ENCODE data around the gene MRPL9. TPM values are rescaled to one million over a fixed set of nuclear protein-coding genes. Genes with fewer than 3 reads are reported as not detected.

Gene MRPL9
- polyA plus RNA-seq, 3 donors from 2014 or later, result 120 to 128 (median 128) TPM

Other genes with a start within 250 kb of the MRPL9 start
- gene TUFT1, start 223.2 kb downstream of the MRPL9 start, polyA plus RNA-seq, result 1 to 10 TPM in 2 of 3 donors, under 1 TPM in 1; 0.83 to 4.2 (median 1.3) TPM
- 10 to 100 TPM in 1 of 3 donors, 1 to 10 TPM in 2; 4.4 to 12.7 (median 9.0) TPM for gene SNX27, start 151.4 kb downstream of the MRPL9 start, polyA plus RNA-seq
- gene CELF3, start 46.7 kb downstream of the MRPL9 start, polyA plus RNA-seq, result not detected
- not detected for gene RIIAD1, start 42.0 kb downstream of the MRPL9 start, polyA plus RNA-seq
- 10 to 100 TPM; 12.0 to 16.1 (median 16.0) TPM for gene TDRKH, start 27.0 kb upstream of the MRPL9 start, polyA plus RNA-seq
- gene LINGO4, start 41.9 kb upstream of the MRPL9 start, polyA plus RNA-seq, result 1 to 10 TPM in 1 of 3 donors, not detected in 2; 1.3 TPM
- 1 to 10 TPM in 2 of 3 donors, under 1 TPM in 1; 0.40 to 1.6 (median 1.4) TPM for gene RORC, start 68.3 kb upstream of the MRPL9 start, polyA plus RNA-seq
- under 1 TPM; 0.22 to 0.52 (median 0.32) TPM for gene C2CD4D, start 76.3 kb upstream of the MRPL9 start, polyA plus RNA-seq
- under 1 TPM in 1 of 3 donors, not detected in 2; 0.56 TPM for gene THEM5, start 90.2 kb upstream of the MRPL9 start, polyA plus RNA-seq
- gene THEM4, start 146.0 kb upstream of the MRPL9 start, polyA plus RNA-seq, result 10 to 100 TPM; 29.9 to 38.1 (median 36.7) TPM
- gene S100A10, start 230.4 kb upstream of the MRPL9 start, polyA plus RNA-seq, result 100 to 1,000 TPM; 445 to 680 (median 567) TPM